CD8-positive, alpha-beta memory T cell (primary cell): ENCODE data around the gene P2RX4. TPM values are rescaled to one million over a fixed set of nuclear protein-coding genes. Genes with fewer than 3 reads are reported as not detected.

Experiments used
- CTCF ChIA-PET: fragments of 350-600 bp; sonication (Branson Sonifier 250); formaldehyde crosslinking; loops from one replicate; lab custom pipeline; 2021; ENCODE audit warnings: antibody characterized with exemption; lab: Charles Lee
- POLR2A ChIA-PET: fragments of 350-600 bp; sonication (Branson Sonifier 250); formaldehyde crosslinking; loops from one replicate; lab custom pipeline; 2021; ENCODE audit warnings: antibody characterized with exemption; lab: Charles Lee
- DNase-seq, 5 donors: peaks; one replicate each; pipeline versions ENCODE4 v3.0.0 to v3.0.0-alpha.2; 2020 to 2022; ENCODE audit warnings: mixed read lengths in 1 of 5
- H3K27ac ChIP-seq: one replicate; pipeline ENCODE4 v1.7.0; 2013; ENCODE audit warnings: low read depth, mild to moderate bottlenecking, low read length, moderate library complexity
- H3K27me3 ChIP-seq: 2 replicates; pipeline ENCODE4 v1.7.0; 2013; ENCODE audit warnings: low read length, mild to moderate bottlenecking; ENCODE audit not compliant: insufficient read depth, poor library complexity, severe bottlenecking
- H3K36me3 ChIP-seq: 2 replicates; pipeline ENCODE4 v1.7.0; 2013; ENCODE audit warnings: mild to moderate bottlenecking, low read length, moderate library complexity; ENCODE audit not compliant: insufficient read depth
- H3K4me1 ChIP-seq: 2 replicates; pipeline ENCODE4 v1.7.0; 2013; ENCODE audit warnings: mild to moderate bottlenecking, low read length, moderate library complexity; ENCODE audit not compliant: insufficient read depth
- H3K4me3 ChIP-seq: 2 replicates; pipeline ENCODE4 v1.7.0; 2013; ENCODE audit warnings: mild to moderate bottlenecking, low read length
- H3K9me3 ChIP-seq: 2 replicates; pipeline ENCODE4 v1.7.0; 2013; ENCODE audit warnings: mild to moderate bottlenecking, low read length
- H3K27ac Mint-ChIP-seq, 8 donors: one replicate each; pipeline ENCODE4 v1.8.0; 2020 to 2021; ENCODE audit warnings: mixed read lengths in 8 of 8, mild to moderate bottlenecking in 6 of 8, inconsistent platforms in 3 of 8, moderate library complexity in 3 of 8
- H3K27me3 Mint-ChIP-seq, 2 donors: one replicate each; pipeline ENCODE4 v1.8.0; 2020 to 2021; ENCODE audit warnings: mixed read lengths in 2 of 2, mild to moderate bottlenecking in 1 of 2, moderate library complexity in 1 of 2
- H3K36me3 Mint-ChIP-seq, 3 donors: one replicate each; pipeline ENCODE4 v1.8.0; 2020 to 2021; ENCODE audit warnings: mixed read lengths in 3 of 3, inconsistent platforms in 1 of 3, mild to moderate bottlenecking in 1 of 3
- H3K4me1 Mint-ChIP-seq, 3 donors: one replicate each; pipeline ENCODE4 v1.8.0; 2020 to 2021; ENCODE audit warnings: mixed read lengths in 3 of 3, inconsistent platforms in 1 of 3, mild to moderate bottlenecking in 1 of 3
- H3K4me3 Mint-ChIP-seq, 7 donors: one replicate each; pipeline ENCODE4 v1.8.0; 2020 to 2021; ENCODE audit warnings: mixed read lengths in 7 of 7, mild to moderate bottlenecking in 6 of 7, moderate library complexity in 4 of 7, inconsistent platforms in 2 of 7
- H3K9me3 Mint-ChIP-seq, 5 donors: one replicate each; pipeline ENCODE4 v1.8.0; 2020 to 2022; ENCODE audit warnings: mixed read lengths in 5 of 5, mild to moderate bottlenecking in 3 of 5, moderate library complexity in 2 of 5, inconsistent platforms in 1 of 5
- polyA plus RNA-seq: library from polyadenylated mRNA; unstranded; fragments of 300-500 nt; fragmentation: Illumina TruSeq; gene quantifications from one replicate; pipeline ENCODE4 v1.2.3, GENCODE V29; 2021
- total RNA-seq, 2 experiments: library from RNA; stranded (reverse); gene quantifications; one replicate each; pipeline ENCODE4 v1.2.3, GENCODE V29; 2021

The P2RX4 gene
- total and polyA plus RNA-seq, 3 experiments from 2014 or later: 27.0 to 40.3 (median 39.2) TPM

DNA sequence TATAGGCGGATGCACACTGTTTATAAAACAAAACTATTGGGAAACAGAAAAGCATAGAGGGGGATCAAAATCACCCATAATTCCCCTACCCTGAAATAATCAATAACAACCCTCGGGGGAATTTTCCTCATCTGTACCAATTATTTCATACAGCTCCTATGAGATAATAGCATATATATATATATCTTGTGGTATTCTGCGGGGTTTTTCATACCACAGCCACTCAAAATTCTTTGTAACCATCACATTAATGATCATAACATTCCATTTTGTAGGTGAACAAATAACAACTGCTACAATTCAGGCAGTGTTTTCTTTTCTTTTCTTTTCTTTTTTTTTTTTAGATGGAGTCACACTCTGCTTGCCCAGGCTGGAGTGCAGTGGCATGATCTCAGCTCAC, 42.0 kb upstream of the P2RX4 start:
- ChIA-PET POLR2A (no interaction called here), CTCF (no interaction called here)
- Mint-ChIP-seq H3K27me3 (no peaks in the 10 kb centered on the region), H3K4me1 (no peaks in the 10 kb centered on the region), H3K9me3 (no peaks in the 10 kb centered on the region), H3K4me3 (no peak overlapping the region), H3K36me3 (peaks cover 4 to 39% (median 12%) of the 10 kb centered on the region in 3 donors), H3K27ac (no peak overlapping the region)
- H3K9me3 ChIP-seq: no peaks in the 10 kb centered on the region
- H3K4me3 ChIP-seq: no peak overlapping the region
- no peaks in the 10 kb centered on the region for H3K4me1 ChIP-seq
- no peaks in the 10 kb centered on the region for H3K27me3 ChIP-seq
- H3K27ac ChIP-seq: no peak overlapping the region
- H3K36me3 ChIP-seq: no peaks in the 10 kb centered on the region
- DNase-seq: no peak

GRCh38 chr12:121170151-121170550, 39.8 kb upstream of the P2RX4 start:
- Histone ChIP-seq H3K4me1 (no peaks in the 10 kb centered on the region), H3K27me3 (no peaks in the 10 kb centered on the region), H3K4me3 (no peak overlapping the region), H3K27ac (no peak overlapping the region), H3K36me3 (no peaks in the 10 kb centered on the region), H3K9me3 (no peaks in the 10 kb centered on the region)
- ChIA-PET CTCF (no interaction called here), POLR2A (no interaction called here)
- H3K4me1 Mint-ChIP-seq: no peaks in the 10 kb centered on the region
- H3K27ac Mint-ChIP-seq: no peak overlapping the region
- H3K27me3 Mint-ChIP-seq: no peaks in the 10 kb centered on the region
- H3K36me3 Mint-ChIP-seq: peaks cover 4 to 37% (median 10%) of the 10 kb centered on the region in 3 donors
- no peaks in the 10 kb centered on the region for H3K9me3 Mint-ChIP-seq
- H3K4me3 Mint-ChIP-seq: no peak overlapping the region
- no peak for DNase-seq

GRCh38 chr12:121170611-121171260, 39.2 kb upstream of the P2RX4 start:
- Mint-ChIP-seq H3K9me3 (no peaks in the 10 kb centered on the region), H3K4me3 (no peak overlapping the region)

GRCh38 chr12:121172145-121172544, 37.8 kb upstream of the P2RX4 start:
- Mint-ChIP-seq H3K27ac (peak overlapping the region in 1 of 8 donors; percentile 70), H3K9me3 (no peaks in the 10 kb centered on the region), H3K4me3 (no peak overlapping the region), H3K36me3 (peaks cover 5 to 34% (median 9%) of the 10 kb centered on the region in 3 donors), H3K27me3 (no peaks in the 10 kb centered on the region), H3K4me1 (no peaks in the 10 kb centered on the region)
- POLR2A ChIA-PET: no interaction called here
- Histone ChIP-seq H3K27ac (no peak overlapping the region), H3K36me3 (no peaks in the 10 kb centered on the region), H3K9me3 (no peaks in the 10 kb centered on the region), H3K27me3 (no peaks in the 10 kb centered on the region), H3K4me3 (no peak overlapping the region), H3K4me1 (no peaks in the 10 kb centered on the region)
- CTCF ChIA-PET: interaction anchor here (1.4 kb wide), 1 partner anchor 18 kb away, joined by 3 read pairs; no protein-coding TSS in a partner anchor
- no peak for DNase-seq

More at GRCh38 chr12:121170611-121171260, 39.2 kb upstream of the P2RX4 start:
- H3K9me3 ChIP-seq: no peaks in the 10 kb centered on the region
- H3K27me3 ChIP-seq: no peaks in the 10 kb centered on the region
- peak overlapping the region in 1 of 8 donors; percentile 81 for H3K27ac Mint-ChIP-seq
- H3K36me3 ChIP-seq: no peaks in the 10 kb centered on the region
- no peak overlapping the region for H3K27ac ChIP-seq
- no peak overlapping the region for H3K4me3 ChIP-seq
- H3K36me3 Mint-ChIP-seq: peaks cover 4 to 36% (median 6%) of the 10 kb centered on the region in 3 donors
- H3K27me3 Mint-ChIP-seq: no peaks in the 10 kb centered on the region
- H3K4me1 Mint-ChIP-seq: no peaks in the 10 kb centered on the region
- no peaks in the 10 kb centered on the region for H3K4me1 ChIP-seq
- no peak for DNase-seq
- CTCF ChIA-PET: no interaction called here
- POLR2A ChIA-PET: no interaction called here

DNA sequence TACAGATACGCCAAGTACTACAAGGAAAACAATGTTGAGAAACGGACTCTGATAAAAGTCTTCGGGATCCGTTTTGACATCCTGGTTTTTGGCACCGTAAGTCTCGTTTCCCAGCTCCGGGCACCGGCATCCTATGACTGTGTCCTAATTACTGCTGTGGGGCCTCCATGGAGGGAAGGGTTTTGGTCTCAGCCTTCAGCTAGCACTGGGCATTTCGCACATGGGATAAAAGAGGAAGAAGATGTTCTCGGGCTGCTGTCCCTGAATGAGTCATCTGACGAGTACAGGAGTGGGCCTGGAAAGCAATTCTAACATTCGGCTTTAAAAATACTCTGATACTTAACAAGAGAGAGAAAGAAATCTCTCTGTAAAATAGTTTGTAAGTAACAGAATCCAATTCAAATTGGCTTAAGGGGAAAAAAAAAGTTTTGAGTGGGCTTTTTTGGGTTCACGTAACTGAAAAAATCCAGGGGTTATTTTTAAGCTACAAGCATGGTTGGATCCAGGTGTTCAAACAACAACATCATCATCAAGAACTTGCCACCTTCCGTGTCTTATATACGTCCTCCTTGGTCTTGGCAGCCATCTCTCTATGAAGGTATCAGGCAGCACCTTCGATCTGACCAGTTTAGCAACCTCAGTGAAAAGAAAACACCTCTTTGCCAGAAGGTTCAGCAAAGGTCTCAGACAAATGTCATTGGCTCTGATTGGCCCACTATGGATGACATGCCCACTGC, 34.4 kb upstream of the P2RX4 start:
- no peaks in the 10 kb centered on the region for H3K9me3 Mint-ChIP-seq
- no peaks in the 10 kb centered on the region for H3K27me3 Mint-ChIP-seq
- H3K36me3 ChIP-seq: no peaks in the 10 kb centered on the region
- ChIA-PET POLR2A (no interaction called here), CTCF (interaction anchor here (0.6 to 1.5 kb wide), 2 partner anchors 11 to 39 kb away, joined by 4 read pairs; no protein-coding TSS in a partner anchor)
- no peak overlapping the region for H3K4me3 ChIP-seq
- no peaks in the 10 kb centered on the region for H3K4me1 ChIP-seq
- no peaks in the 10 kb centered on the region for H3K9me3 ChIP-seq
- H3K4me1 Mint-ChIP-seq: no peaks in the 10 kb centered on the region
- H3K27ac ChIP-seq: no peak overlapping the region
- DNase-seq: no peak
- peak overlapping the region in 2 of 8 donors; percentile 51 to 52 for H3K27ac Mint-ChIP-seq
- peaks cover 5 to 40% (median 9%) of the 10 kb centered on the region in 3 donors for H3K36me3 Mint-ChIP-seq
- H3K4me3 Mint-ChIP-seq: no peak overlapping the region
- no peaks in the 10 kb centered on the region for H3K27me3 ChIP-seq

- CTCF ChIA-PET: interaction anchor here (1.5 kb wide), 1 partner anchor 9 kb away, joined by 4 read pairs; no protein-coding TSS in a partner anchor
- no peak overlapping the region for H3K4me3 ChIP-seq
- Mint-ChIP-seq H3K27ac (peak overlapping the region in 1 of 8 donors; percentile 9), H3K27me3 (no peaks in the 10 kb centered on the region), H3K36me3 (peaks cover 6 to 45% (median 17%) of the 10 kb centered on the region in 3 donors), H3K9me3 (peaks cover 0 to 5% (median 0%) of the 10 kb centered on the region in 5 donors), H3K4me1 (no peaks in the 10 kb centered on the region), H3K4me3 (no peak overlapping the region)
- no peak for DNase-seq
- no peak overlapping the region for H3K27ac ChIP-seq
- no peaks in the 10 kb centered on the region for H3K9me3 ChIP-seq
- H3K4me1 ChIP-seq: no peaks in the 10 kb centered on the region
- H3K27me3 ChIP-seq: no peaks in the 10 kb centered on the region
- POLR2A ChIA-PET: no interaction called here
- H3K36me3 ChIP-seq: no peaks in the 10 kb centered on the region
Measured at GRCh38 chr12:121176826-121177529, 33.0 kb upstream of the P2RX4 start.

DNA sequence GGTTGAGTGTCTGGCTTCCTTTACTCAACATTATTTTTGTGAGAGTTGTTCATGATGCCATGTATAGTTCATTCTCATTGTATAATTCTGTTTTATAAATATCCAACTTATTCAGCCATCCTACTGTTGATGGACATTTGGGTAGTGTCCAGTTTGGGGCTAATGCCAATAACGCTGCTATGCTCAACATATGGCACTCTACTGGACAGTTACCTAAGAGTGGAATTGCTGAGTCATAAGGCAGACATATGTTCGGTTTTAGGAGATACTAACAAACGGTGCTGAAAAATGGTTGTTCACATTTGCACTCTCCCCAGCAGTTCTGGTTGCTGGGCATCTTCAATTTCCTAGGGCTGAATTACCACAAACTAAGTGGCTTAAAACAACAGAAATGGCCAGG, 28.7 kb upstream of the P2RX4 start:
- POLR2A ChIA-PET: interaction anchor here (0.6 to 0.7 kb wide), 2 partner anchors 17 to 148 kb away, joined by 4 to 5 read pairs; no protein-coding TSS in a partner anchor
- Histone ChIP-seq H3K4me1 (no peaks in the 10 kb centered on the region), H3K4me3 (no peak overlapping the region), H3K27me3 (no peaks in the 10 kb centered on the region), H3K36me3 (no peaks in the 10 kb centered on the region), H3K27ac (no peak overlapping the region), H3K9me3 (no peaks in the 10 kb centered on the region)
- H3K4me1 Mint-ChIP-seq: no peaks in the 10 kb centered on the region
- no peak for DNase-seq
- peaks cover 0 to 8% (median 0%) of the 10 kb centered on the region in 5 donors for H3K9me3 Mint-ChIP-seq
- CTCF ChIA-PET: no interaction called here
- H3K27me3 Mint-ChIP-seq: no peaks in the 10 kb centered on the region
- peaks cover 8 to 40% (median 17%) of the 10 kb centered on the region in 3 donors for H3K36me3 Mint-ChIP-seq
- no peak overlapping the region for H3K27ac Mint-ChIP-seq
- no peak overlapping the region for H3K4me3 Mint-ChIP-seq
